WTC11 (cell line): ENCODE data around the gene PRELID2. TPM values are rescaled to one million over a fixed set of nuclear protein-coding genes. Genes with fewer than 3 reads are reported as not detected.

ENCODE experiments used
- ATAC-seq: fragments of 200-7000 bp; cut with Tn5 transposase; 2 replicates; pipeline ENCODE4 v1.10.0; 2021; ENCODE audit warnings: mild to moderate bottlenecking, moderate library complexity
- CTCF ChIA-PET: fragments of 300-600 bp; sonication (Branson Sonifier 250); formaldehyde crosslinking; loops from one replicate; lab custom pipeline; 2021; ENCODE audit warnings: antibody characterized with exemption; lab: Charles Lee
- POLR2A ChIA-PET: fragments of 350-600 bp; sonication (Branson Sonifier 250); formaldehyde crosslinking; loops from one replicate; lab custom pipeline; 2021; ENCODE audit warnings: antibody characterized with exemption; lab: Charles Lee
- DNase-seq: peaks from one replicate; pipeline ENCODE4 v3.0.0; 2021; ENCODE audit warnings: low spot score
- H3K27ac Mint-ChIP-seq: 2 replicates; pipeline ENCODE4 v1.8.0; 2021; ENCODE audit warnings: mixed read lengths
- H3K27me3 Mint-ChIP-seq: 2 replicates; pipeline ENCODE4 v1.8.0; 2021; ENCODE audit warnings: low read depth, mild to moderate bottlenecking, moderate library complexity, mixed read lengths
- H3K36me3 Mint-ChIP-seq: 2 replicates; pipeline ENCODE4 v1.8.0; 2021; ENCODE audit warnings: mixed read lengths
- H3K4me1 Mint-ChIP-seq: 2 replicates; pipeline ENCODE4 v1.8.0; 2022; ENCODE audit warnings: mixed read lengths
- H3K4me3 Mint-ChIP-seq: 2 replicates; pipeline ENCODE4 v1.8.0; 2021; ENCODE audit warnings: mild to moderate bottlenecking, moderate library complexity, mixed read lengths
- H3K9me3 Mint-ChIP-seq: 2 replicates; pipeline ENCODE4 v1.8.0; 2021; ENCODE audit warnings: mixed read lengths
- ATF1 ChIP-seq: sonication (generic); formaldehyde crosslinking; IDR thresholded peaks from 2 replicates; pipeline ENCODE4 v1.8.1; 2023; ENCODE audit warnings: mild to moderate bottlenecking, moderate library complexity, missing genetic modification reagents
- ATF6 ChIP-seq: sonication (generic); formaldehyde crosslinking; IDR thresholded peaks from 2 replicates; pipeline ENCODE4 v1.8.1; 2023; ENCODE audit warnings: mild to moderate bottlenecking, missing genetic modification reagents
- CREM ChIP-seq: sonication (generic); formaldehyde crosslinking; IDR thresholded peaks from 2 replicates; pipeline ENCODE4 v1.8.1; 2022; ENCODE audit warnings: mild to moderate bottlenecking, missing genetic modification reagents, moderate library complexity
- E2F1 ChIP-seq: sonication (generic); formaldehyde crosslinking; IDR thresholded peaks from 2 replicates; pipeline ENCODE4 v1.8.0; 2022; ENCODE audit warnings: mild to moderate bottlenecking, missing genetic modification reagents
- ELF4 ChIP-seq: sonication (generic); formaldehyde crosslinking; IDR thresholded peaks from 2 replicates; pipeline ENCODE4 v1.8.1; 2022; ENCODE audit warnings: low read depth, mild to moderate bottlenecking, moderate library complexity, missing genetic modification reagents
- GABPB1 ChIP-seq: sonication (generic); formaldehyde crosslinking; IDR thresholded peaks from 2 replicates; pipeline ENCODE4 v1.8.1; 2023; ENCODE audit warnings: mild to moderate bottlenecking, missing genetic modification reagents
- GTF2I ChIP-seq: fragments of 250-450 bp; sonication (Bioruptor Pico); conservative IDR thresholded peaks from 2 replicates; pipeline ENCODE4 v1.4.0; 2021; ENCODE audit warnings: mild to moderate bottlenecking
- HMGA2 ChIP-seq: fragments of 250-450 bp; sonication (Bioruptor Pico); IDR thresholded peaks from 2 replicates; pipeline ENCODE4 v1.4.0; 2021; ENCODE audit warnings: mild to moderate bottlenecking, moderate library complexity
- IRF1 ChIP-seq: sonication (generic); formaldehyde crosslinking; IDR thresholded peaks from 2 replicates; pipeline ENCODE4 v1.8.0; 2023; ENCODE audit warnings: missing genetic modification reagents
- JAZF1 ChIP-seq: fragments of 250-450 bp; sonication (Bioruptor Pico); IDR thresholded peaks from 2 replicates; pipeline ENCODE4 v1.9.0; 2021; ENCODE audit warnings: moderate library complexity, mild to moderate bottlenecking, inconsistent platforms
- NR3C1 ChIP-seq: sonication (generic); formaldehyde crosslinking; conservative IDR thresholded peaks from 2 replicates; pipeline ENCODE4 v1.8.1; 2023; ENCODE audit warnings: low read depth, mild to moderate bottlenecking, missing genetic modification reagents
- PRDM15 ChIP-seq: sonication (generic); formaldehyde crosslinking; IDR thresholded peaks from 2 replicates; pipeline ENCODE4 v1.8.0; 2022; ENCODE audit warnings: missing genetic modification reagents
- RELA ChIP-seq: sonication (generic); formaldehyde crosslinking; IDR thresholded peaks from 2 replicates; pipeline ENCODE4 v1.8.1; 2022; ENCODE audit warnings: missing genetic modification reagents, mild to moderate bottlenecking, borderline replicate concordance
- SMAD3 ChIP-seq: sonication (generic); formaldehyde crosslinking; IDR thresholded peaks from 2 replicates; pipeline ENCODE4 v1.8.0; 2022; ENCODE audit warnings: missing genetic modification reagents, mild to moderate bottlenecking, borderline replicate concordance
- SMAD4 ChIP-seq: sonication (generic); formaldehyde crosslinking; IDR thresholded peaks from 2 replicates; pipeline ENCODE4 v1.8.0; 2022; ENCODE audit warnings: mild to moderate bottlenecking, missing genetic modification reagents
- SP1 ChIP-seq: sonication (generic); formaldehyde crosslinking; conservative IDR thresholded peaks from 2 replicates; pipeline ENCODE4 v1.8.1; 2022; ENCODE audit warnings: missing genetic modification reagents
- TEAD1 ChIP-seq: sonication (generic); formaldehyde crosslinking; IDR thresholded peaks from 2 replicates; pipeline ENCODE4 v1.8.0; 2022; ENCODE audit warnings: mild to moderate bottlenecking, missing genetic modification reagents
- TEAD4 ChIP-seq: sonication (generic); formaldehyde crosslinking; IDR thresholded peaks from 2 replicates; pipeline ENCODE4 v1.8.0; 2022; ENCODE audit warnings: mild to moderate bottlenecking, missing genetic modification reagents
- ZBTB21 ChIP-seq: sonication (generic); formaldehyde crosslinking; IDR thresholded peaks from 2 replicates; pipeline ENCODE4 v1.8.1; 2023; ENCODE audit warnings: mild to moderate bottlenecking, missing genetic modification reagents, borderline replicate concordance
- ZMAT4 ChIP-seq: fragments of 250-450 bp; sonication (Bioruptor Pico); IDR thresholded peaks from 2 replicates; pipeline ENCODE4 v1.9.0; 2021; ENCODE audit warnings: mild to moderate bottlenecking
- ZNF138 ChIP-seq: sonication (generic); formaldehyde crosslinking; conservative IDR thresholded peaks from 2 replicates; pipeline ENCODE4 v1.8.1; 2022; ENCODE audit warnings: mild to moderate bottlenecking, moderate library complexity, missing genetic modification reagents
- ZNF232 ChIP-seq: sonication (generic); formaldehyde crosslinking; IDR thresholded peaks from 2 replicates; pipeline ENCODE4 v1.8.0; 2022; ENCODE audit warnings: mild to moderate bottlenecking, missing genetic modification reagents
- ZNF263 ChIP-seq: sonication (generic); formaldehyde crosslinking; IDR thresholded peaks from 2 replicates; pipeline ENCODE4 v1.8.1; 2022; ENCODE audit warnings: low read depth, mild to moderate bottlenecking, moderate library complexity, missing genetic modification reagents
- ZNF317 ChIP-seq: sonication (generic); formaldehyde crosslinking; IDR thresholded peaks from 2 replicates; pipeline ENCODE4 v1.8.1; 2023; ENCODE audit warnings: low read depth, mild to moderate bottlenecking, moderate library complexity, missing genetic modification reagents, borderline replicate concordance
- ZNF396 ChIP-seq: fragments of 250-450 bp; sonication (Bioruptor Pico); IDR thresholded peaks from 2 replicates; pipeline ENCODE4 v1.8.0; 2021; ENCODE audit warnings: mild to moderate bottlenecking, moderate library complexity, borderline replicate concordance
- ZNF416 ChIP-seq: fragments of 250-450 bp; sonication (Bioruptor Pico); IDR thresholded peaks from 2 replicates; pipeline ENCODE4 v1.9.0; 2021; ENCODE audit warnings: mild to moderate bottlenecking, inconsistent platforms
- ZSCAN18 ChIP-seq: fragments of 250-450 bp; sonication (Bioruptor Pico); IDR thresholded peaks from 2 replicates; pipeline ENCODE4 v2.1.2; 2022; ENCODE audit warnings: mild to moderate bottlenecking, moderate library complexity
- total RNA-seq: library from RNA; stranded (reverse); gene quantifications from 3 replicates; pipeline ENCODE4 v1.2.3, GENCODE V29; 2021

PRELID2 gene
- total RNA-seq, 1 experiment from 2014 or later, result 10.0 TPM

- no peak for TF ChIP-seq ZSCAN18 (CRISPR knock-in tag)
- no peak for TF ChIP-seq NR3C1 (CRISPR knock-in tag)
- TF ChIP-seq ELF4 (CRISPR knock-in tag), result no peak
- TF ChIP-seq ZNF138, result no peak
- TF ChIP-seq SMAD3 (CRISPR knock-in tag), result no peak
- TF ChIP-seq ZNF232 (CRISPR knock-in tag), result no peak
- no peak for TF ChIP-seq SP1 (CRISPR knock-in tag)
- TF ChIP-seq ZNF416 (CRISPR knock-in tag), result no peak
- TF ChIP-seq ZNF263 (CRISPR knock-in tag), result no peak
These were observed 74.5 kb downstream of the PRELID2 start (continued) for GRCh38 chr5:145760660-145761059.

GRCh38 chr5:145752947-145753346 is 82.2 kb downstream of the PRELID2 start:
- Mint-ChIP-seq H3K36me3 (peaks cover 12% of the 10 kb centered on the region), H3K27ac (no peak overlapping the region), H3K27me3 (no peaks in the 10 kb centered on the region; the same call in 1 of the 2 replicates), H3K4me3 (no peak overlapping the region), H3K4me1 (peaks cover 8% of the 10 kb centered on the region), H3K9me3 (peaks cover 23% of the 10 kb centered on the region)
- DNase-seq (no peak), ATAC-seq (peak; percentile 55; the same call in 1 of the 2 replicates)
- CTCF ChIA-PET, result no interaction called here
- no peak for TF ChIP-seq ATF6
- no peak for TF ChIP-seq E2F1 (CRISPR knock-in tag)
- no peak for TF ChIP-seq RELA (CRISPR knock-in tag)
- TF ChIP-seq ZMAT4, result no peak
- no peak for TF ChIP-seq HMGA2 (CRISPR knock-in tag)
- no peak for TF ChIP-seq TEAD4
- TF ChIP-seq GABPB1 (CRISPR knock-in tag), result no peak
- no peak for TF ChIP-seq IRF1 (CRISPR knock-in tag)
- no peak for TF ChIP-seq GTF2I
- no peak for TF ChIP-seq TEAD1 (CRISPR knock-in tag)
- POLR2A ChIA-PET, result no interaction called here

GRCh38 chr5:145752534-145752933 is 82.6 kb downstream of the PRELID2 start:
- no peak for TF ChIP-seq ZNF317 (CRISPR knock-in tag)
- no peak for TF ChIP-seq CREM
- no peak for TF ChIP-seq ZNF232 (CRISPR knock-in tag)
- no peak for TF ChIP-seq ZNF396
- TF ChIP-seq SMAD4 (CRISPR knock-in tag), result no peak
- TF ChIP-seq ATF1 (CRISPR knock-in tag), result no peak
- no peak for TF ChIP-seq PRDM15 (CRISPR knock-in tag)
- no peak for TF ChIP-seq ZBTB21
- no peak for TF ChIP-seq JAZF1
- TF ChIP-seq, all 79 proteins: peak for 0
- no peak for DNase-seq
- H3K27ac Mint-ChIP-seq, result no peak overlapping the region
- H3K4me3 Mint-ChIP-seq, result no peak overlapping the region
- H3K27me3 Mint-ChIP-seq, result no peaks in the 10 kb centered on the region; the same call in 1 of the 2 replicates
- peaks cover 8% of the 10 kb centered on the region for H3K4me1 Mint-ChIP-seq
- peaks cover 27% of the 10 kb centered on the region for H3K9me3 Mint-ChIP-seq
- peaks cover 12% of the 10 kb centered on the region for H3K36me3 Mint-ChIP-seq
- no peak for ATAC-seq
- POLR2A ChIA-PET, result no interaction called here
- CTCF ChIA-PET, result no interaction called here
